HepG2 (cell line): ENCODE measurements around the gene ANK3. TPM values are rescaled to one million over a fixed set of nuclear protein-coding genes. Genes with fewer than 3 reads are reported as not detected.

Experiments
- ASH2L ChIP-seq: fragments of 300-600, 200-600 bp; sonication (generic); IDR thresholded peaks from 2 replicates; pipeline ENCODE4 v1.7.0; 2017; ENCODE audit warnings: low read depth, mild to moderate bottlenecking, moderate library complexity, mixed read lengths, low read length; ENCODE audit not compliant: insufficient read length
- DMTF1 ChIP-seq: sonication (generic); formaldehyde crosslinking; IDR thresholded peaks from 2 replicates; pipeline ENCODE4 v1.4.0; 2020; ENCODE audit warnings: mild to moderate bottlenecking, missing genetic modification reagents
- NRL ChIP-seq: sonication (generic); formaldehyde crosslinking; IDR thresholded peaks from 2 replicates; pipeline ENCODE4 v1.5.0; 2020; ENCODE audit warnings: missing genetic modification reagents, mild to moderate bottlenecking, moderate library complexity, borderline replicate concordance
- PHF5A ChIP-seq: IDR thresholded peaks from one replicate; pipeline ENCODE4 v1.6.1; 2018; ENCODE audit warnings: low read depth, missing genetic modification reagents; ENCODE audit not compliant: unreplicated experiment
- SOX6 ChIP-seq, 2 experiments: fragments of 450-650 bp in 1 of 2; sonication (generic) in 1 of 2; formaldehyde crosslinking in 1 of 2; IDR thresholded peaks; 2 replicates each; pipeline versions ENCODE4 v1.4.0 to v1.6.1; 2017 to 2020; ENCODE audit warnings: antibody characterized with exemption in 1 of 2, mild to moderate bottlenecking in 1 of 2, missing genetic modification reagents in 1 of 2
- ZNF30 ChIP-seq: sonication (generic); formaldehyde crosslinking; IDR thresholded peaks from 2 replicates; pipeline ENCODE4 v1.5.0; 2020; ENCODE audit warnings: mild to moderate bottlenecking, missing genetic modification reagents
- ZNF484 ChIP-seq: sonication (generic); formaldehyde crosslinking; IDR thresholded peaks from 2 replicates; pipeline ENCODE4 v1.5.1; 2020; ENCODE audit warnings: mild to moderate bottlenecking, low read depth, missing genetic modification reagents, borderline replicate concordance
- ZNF788 ChIP-seq: sonication (generic); formaldehyde crosslinking; IDR thresholded peaks from 2 replicates; pipeline ENCODE4 v1.5.0; 2020; ENCODE audit warnings: mild to moderate bottlenecking, missing genetic modification reagents, borderline replicate concordance
- polyA plus RNA-seq, 8 experiments: library from polyadenylated mRNA; depleted of rRNA in 3 of 8; stranded (reverse) in 7 of 8; unstranded in 1 of 8; fragments of >200 nt; fragmentation: Illumina TruSeq in 4 of 8; extraction: Trizol in 4 of 8; gene quantifications; 2 replicates each; pipeline versions ENCODE4 v1.2.1 to v1.2.3, GENCODE V29; 2011 to 2016; ENCODE audit warnings: low read depth in 4 of 8, missing spikeins in 1 of 8, mixed read lengths in 1 of 8; ENCODE audit not compliant: insufficient read depth in 1 of 8
- total RNA-seq, 5 experiments: library from RNA; depleted of rRNA; stranded (reverse); fragments of >200 nt; fragmentation: Illumina TruSeq; extraction: Trizol; gene quantifications; 2 replicates each; pipeline ENCODE4 v1.2.3, GENCODE V29; 2016; ENCODE audit warnings: low read depth in 1 of 5
- TF ChIP-seq, protein P1 (sequence below): sonication (generic); formaldehyde crosslinking; IDR thresholded peaks from 2 replicates; pipeline ENCODE4 v1.4.0; 2020; ENCODE audit warnings: missing genetic modification reagents, borderline replicate concordance
- TF ChIP-seq, protein P2 (sequence below): IDR thresholded peaks from 2 replicates; pipeline ENCODE4 v1.6.1; 2012; ENCODE audit warnings: low read length, improper control_type of control experiment

The ANK3 gene
- total and polyA plus RNA-seq, 2 of the 13 experiments (the other 11 are each of a cell fraction or from before 2014, with no cell fraction given), result not detected

- TF ChIP-seq, protein P1, sequence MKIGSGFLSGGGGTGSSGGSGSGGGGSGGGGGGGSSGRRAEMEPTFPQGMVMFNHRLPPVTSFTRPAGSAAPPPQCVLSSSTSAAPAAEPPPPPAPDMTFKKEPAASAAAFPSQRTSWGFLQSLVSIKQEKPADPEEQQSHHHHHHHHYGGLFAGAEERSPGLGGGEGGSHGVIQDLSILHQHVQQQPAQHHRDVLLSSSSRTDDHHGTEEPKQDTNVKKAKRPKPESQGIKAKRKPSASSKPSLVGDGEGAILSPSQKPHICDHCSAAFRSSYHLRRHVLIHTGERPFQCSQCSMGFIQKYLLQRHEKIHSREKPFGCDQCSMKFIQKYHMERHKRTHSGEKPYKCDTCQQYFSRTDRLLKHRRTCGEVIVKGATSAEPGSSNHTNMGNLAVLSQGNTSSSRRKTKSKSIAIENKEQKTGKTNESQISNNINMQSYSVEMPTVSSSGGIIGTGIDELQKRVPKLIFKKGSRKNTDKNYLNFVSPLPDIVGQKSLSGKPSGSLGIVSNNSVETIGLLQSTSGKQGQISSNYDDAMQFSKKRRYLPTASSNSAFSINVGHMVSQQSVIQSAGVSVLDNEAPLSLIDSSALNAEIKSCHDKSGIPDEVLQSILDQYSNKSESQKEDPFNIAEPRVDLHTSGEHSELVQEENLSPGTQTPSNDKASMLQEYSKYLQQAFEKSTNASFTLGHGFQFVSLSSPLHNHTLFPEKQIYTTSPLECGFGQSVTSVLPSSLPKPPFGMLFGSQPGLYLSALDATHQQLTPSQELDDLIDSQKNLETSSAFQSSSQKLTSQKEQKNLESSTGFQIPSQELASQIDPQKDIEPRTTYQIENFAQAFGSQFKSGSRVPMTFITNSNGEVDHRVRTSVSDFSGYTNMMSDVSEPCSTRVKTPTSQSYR (CRISPR knock-in tag), result no peak
- TF ChIP-seq PHF5A (CRISPR knock-in tag) (no peak), DMTF1 (CRISPR knock-in tag) (no peak), NRL (no peak), ZNF484 (no peak), ZNF30 (CRISPR knock-in tag) (no peak), SOX6 (IDR thresholded peaks at IDR 0.05) (no peak), SOX6 (CRISPR knock-in tag; IDR thresholded peaks at IDR 0.05) (no peak), ASH2L (no peak), ZNF788 (CRISPR knock-in tag) (no peak)
- TF ChIP-seq, protein P2, sequence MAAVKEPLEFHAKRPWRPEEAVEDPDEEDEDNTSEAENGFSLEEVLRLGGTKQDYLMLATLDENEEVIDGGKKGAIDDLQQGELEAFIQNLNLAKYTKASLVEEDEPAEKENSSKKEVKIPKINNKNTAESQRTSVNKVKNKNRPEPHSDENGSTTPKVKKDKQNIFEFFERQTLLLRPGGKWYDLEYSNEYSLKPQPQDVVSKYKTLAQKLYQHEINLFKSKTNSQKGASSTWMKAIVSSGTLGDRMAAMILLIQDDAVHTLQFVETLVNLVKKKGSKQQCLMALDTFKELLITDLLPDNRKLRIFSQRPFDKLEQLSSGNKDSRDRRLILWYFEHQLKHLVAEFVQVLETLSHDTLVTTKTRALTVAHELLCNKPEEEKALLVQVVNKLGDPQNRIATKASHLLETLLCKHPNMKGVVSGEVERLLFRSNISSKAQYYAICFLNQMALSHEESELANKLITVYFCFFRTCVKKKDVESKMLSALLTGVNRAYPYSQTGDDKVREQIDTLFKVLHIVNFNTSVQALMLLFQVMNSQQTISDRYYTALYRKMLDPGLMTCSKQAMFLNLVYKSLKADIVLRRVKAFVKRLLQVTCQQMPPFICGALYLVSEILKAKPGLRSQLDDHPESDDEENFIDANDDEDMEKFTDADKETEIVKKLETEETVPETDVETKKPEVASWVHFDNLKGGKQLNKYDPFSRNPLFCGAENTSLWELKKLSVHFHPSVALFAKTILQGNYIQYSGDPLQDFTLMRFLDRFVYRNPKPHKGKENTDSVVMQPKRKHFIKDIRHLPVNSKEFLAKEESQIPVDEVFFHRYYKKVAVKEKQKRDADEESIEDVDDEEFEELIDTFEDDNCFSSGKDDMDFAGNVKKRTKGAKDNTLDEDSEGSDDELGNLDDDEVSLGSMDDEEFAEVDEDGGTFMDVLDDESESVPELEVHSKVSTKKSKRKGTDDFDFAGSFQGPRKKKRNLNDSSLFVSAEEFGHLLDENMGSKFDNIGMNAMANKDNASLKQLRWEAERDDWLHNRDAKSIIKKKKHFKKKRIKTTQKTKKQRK, result no peak
These were observed 195.3 kb downstream of the ANK3 start (continued) for GRCh38 chr10:60194421-60194820.
